ENCODE data around the gene MYO9A.
"Not testable (repeated sequence)": the region's sequence is repeated elsewhere in the genome, so short reads cannot be mapped to it uniquely, and the experiment has no call there.

MYO9A gene

DNA sequence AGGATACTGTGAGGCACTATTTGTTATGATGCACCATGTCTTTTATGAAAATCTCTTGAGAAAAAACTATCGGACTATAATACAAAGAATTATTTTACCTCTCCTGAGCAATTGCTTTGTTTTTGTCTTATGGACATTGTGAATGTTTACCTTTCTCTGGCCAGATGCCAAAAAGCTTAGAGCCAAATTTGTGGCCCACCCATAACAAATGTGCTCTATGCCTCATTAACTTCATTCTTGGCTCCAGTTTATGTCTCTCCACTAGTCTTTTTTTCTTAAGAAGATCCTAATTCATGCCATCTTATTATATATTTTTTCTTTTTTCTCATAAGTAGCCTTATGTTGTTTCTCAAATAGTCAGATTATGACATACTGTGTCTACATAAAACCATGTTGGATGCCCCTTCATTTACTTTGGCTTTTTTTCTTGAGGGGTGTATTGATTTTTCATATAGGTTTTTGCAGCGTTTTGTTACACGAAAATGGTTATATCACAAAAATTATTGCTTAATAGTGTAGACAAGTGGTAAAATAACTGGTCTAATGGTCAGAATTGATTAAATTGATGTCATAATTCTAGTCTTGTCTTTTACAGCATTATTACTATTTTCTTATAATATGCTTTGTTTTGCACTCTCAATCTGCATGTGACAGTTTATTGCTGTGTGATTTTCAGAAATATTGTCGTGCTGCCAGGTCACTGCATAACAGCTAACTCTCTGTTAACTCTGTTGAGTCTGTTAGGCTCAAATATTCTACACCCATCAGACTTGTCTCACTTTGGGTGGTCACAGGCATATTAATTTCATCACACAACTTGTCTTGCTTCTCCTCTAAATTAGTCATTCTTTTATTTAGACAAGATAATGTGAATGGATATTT is 18.5 kb upstream of the MYO9A start:
- DNase-seq: no peak

DNA sequence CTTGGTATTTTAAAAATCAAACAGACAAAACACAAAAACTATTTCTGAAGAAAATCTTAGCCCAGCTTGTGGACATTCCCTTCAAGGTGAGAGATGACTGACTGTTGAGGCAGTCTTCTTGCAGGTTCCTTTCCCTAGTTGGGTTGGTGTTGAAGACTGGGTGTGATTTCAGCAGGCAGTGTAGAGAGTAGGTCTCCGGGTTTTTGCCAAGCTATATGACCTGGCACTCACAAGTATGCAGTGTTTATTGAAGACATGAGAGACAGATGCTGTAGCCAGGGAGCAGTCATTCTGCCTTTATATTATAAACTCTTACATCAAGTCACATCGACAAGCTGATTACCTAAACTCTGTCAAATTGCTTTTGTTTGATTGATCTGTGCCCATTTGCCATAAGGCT is 17.8 kb upstream of the MYO9A start:
- no peak for DNase-seq

DNA sequence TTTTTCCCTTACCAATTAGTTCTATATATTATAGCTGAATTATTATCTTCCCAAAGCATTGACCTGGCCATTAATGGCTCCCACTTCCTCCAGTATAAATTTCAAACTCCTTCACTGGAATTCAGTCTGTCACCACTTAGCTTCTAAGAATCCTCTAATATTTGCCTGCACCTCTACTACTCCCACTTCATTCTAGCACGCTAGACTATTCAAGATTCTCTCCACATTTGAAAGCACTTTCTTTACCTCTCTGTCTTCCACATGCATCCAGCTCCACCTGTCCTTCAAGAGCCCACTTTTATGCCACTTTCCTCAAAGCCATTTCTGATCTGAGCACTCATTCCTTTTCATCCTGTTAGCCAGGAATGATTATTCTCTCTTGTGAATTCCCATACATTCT is 15.3 kb upstream of the MYO9A start:
- no peak for DNase-seq

DNA sequence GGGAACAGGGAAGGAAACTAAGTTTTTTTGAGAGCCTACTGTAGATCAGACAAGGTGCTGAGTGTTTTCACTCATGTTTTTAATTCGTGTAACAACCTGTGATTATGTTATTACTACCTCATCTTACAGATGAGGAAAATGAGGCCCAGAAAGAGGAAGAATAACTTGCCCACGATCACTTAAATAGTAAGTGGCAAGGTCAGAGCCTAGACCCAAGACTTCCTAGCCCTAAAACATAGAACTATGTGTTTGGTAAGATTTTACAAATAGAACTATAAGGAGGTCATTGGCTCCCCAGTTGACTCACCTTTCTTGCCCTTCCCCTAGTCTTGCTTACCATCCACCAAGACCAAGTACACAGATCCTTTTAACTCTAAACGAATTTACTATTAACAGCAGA is 14.0 kb upstream of the MYO9A start:
- no peak for DNase-seq

DNA sequence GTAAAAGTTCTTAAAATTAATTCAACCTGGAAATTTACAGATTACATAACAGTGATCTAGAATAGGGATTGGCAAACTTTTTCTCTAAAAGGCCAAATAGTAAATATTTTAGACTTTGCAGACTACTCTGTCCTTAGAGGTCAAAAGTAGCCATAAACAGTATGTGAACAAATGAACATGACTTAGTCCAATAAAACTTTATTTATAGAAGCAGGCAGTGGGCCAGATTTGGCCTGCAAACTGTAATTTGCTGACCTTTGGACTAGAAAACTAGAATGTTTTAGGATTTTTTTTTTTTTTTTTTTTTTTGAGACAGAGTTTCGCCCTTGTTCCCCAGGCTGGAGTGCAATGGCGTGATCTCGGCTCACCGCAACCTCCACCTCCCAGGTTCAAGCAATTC is 12.3 kb upstream of the MYO9A start:
- DNase-seq: no peak

DNA sequence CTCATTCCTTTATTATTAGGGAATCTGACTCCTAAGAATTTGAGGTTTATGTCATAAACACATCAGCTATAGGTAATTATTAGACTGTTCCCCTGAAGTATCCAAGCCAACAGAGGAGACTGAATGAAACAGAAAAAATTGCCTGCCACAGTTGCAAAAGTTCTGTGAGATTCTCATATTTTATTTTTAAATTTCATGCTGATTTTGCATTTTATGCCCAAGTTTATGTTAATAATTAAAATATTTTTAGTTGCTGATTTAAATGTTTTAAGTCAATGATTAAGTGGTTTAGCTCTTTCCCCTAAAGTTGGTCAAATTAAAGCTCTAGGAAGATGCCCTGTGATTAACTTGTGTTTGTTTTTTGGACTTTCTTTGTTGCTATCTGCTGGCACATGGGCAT is 10.4 kb upstream of the MYO9A start:
- DNase-seq: no peak

DNA sequence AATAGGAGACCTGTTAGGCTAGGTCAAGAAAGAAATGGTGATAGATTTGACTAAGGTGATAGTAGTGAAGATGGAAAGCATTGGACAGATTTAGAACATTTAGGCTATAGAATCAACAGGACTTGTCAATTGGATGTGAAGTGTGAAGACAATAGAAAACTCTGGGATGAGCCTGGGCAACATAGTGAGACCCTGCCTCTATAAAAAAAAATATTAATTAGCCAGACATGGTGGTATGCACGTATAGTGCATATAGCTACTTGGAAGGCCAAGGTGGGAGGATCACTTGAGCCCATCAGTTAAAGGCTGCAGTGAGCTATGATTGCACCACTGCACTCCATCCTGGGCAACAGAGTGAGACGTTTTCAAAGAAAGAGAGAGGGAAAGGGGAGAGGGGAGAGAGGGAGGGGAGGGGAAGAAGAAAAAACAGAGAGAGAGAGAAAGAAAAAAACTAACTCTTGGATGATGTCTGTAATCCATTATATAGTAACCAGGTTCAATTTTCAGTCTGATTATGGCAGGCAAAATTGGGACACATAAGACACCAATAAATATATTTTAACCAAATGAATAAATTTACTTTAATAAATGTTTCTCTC is 9.9 kb upstream of the MYO9A start:
- DNase-seq: no peak

DNA sequence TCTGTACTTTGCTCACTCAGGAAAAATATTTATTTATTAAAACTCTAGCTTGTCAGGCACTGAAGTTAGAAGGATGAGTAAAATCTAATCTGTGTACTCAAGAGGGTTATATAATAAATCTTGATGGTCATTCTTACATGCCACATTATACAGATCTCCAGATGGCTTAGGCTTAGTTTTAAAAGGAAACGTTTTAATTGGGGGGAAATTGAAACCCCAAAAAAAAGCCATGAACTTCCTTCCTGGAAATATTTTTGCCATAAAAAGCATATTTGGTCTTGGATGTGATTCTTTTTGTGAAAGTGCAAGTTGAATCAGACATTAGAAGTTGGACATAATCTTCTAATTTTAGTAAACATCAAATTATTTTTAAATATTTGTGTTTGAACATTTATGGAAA is 6.3 kb upstream of the MYO9A start:
- DNase-seq: no peak

DNA sequence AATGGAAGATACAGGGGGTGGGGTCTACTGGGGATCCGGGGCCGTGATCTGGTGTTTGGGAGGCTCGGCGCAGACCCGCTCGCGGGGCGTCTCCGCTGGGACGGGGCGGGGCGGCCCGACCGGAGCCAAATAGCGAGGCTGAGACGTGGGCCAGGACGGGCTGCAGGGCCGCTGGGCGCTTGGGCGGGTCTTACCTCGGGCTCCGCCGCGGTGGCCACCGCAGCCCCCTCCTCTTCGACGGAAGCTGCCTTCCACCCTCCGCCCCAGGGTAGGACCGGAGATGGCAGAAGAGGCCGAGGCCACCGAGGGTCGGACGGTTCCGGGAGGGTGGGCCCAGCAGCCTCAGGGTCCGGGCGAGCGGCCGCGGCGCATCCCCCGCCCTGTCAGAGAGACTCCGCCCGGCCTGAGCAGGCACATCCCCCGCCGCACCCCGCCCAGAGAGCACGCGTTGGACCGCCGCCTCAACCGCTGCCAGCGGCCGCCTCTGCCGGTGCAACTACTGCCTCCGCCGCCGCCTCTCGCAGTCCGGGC is 399 bp downstream of the MYO9A start:
- peak; percentile 71 to 90 for DNase-seq

DNA sequence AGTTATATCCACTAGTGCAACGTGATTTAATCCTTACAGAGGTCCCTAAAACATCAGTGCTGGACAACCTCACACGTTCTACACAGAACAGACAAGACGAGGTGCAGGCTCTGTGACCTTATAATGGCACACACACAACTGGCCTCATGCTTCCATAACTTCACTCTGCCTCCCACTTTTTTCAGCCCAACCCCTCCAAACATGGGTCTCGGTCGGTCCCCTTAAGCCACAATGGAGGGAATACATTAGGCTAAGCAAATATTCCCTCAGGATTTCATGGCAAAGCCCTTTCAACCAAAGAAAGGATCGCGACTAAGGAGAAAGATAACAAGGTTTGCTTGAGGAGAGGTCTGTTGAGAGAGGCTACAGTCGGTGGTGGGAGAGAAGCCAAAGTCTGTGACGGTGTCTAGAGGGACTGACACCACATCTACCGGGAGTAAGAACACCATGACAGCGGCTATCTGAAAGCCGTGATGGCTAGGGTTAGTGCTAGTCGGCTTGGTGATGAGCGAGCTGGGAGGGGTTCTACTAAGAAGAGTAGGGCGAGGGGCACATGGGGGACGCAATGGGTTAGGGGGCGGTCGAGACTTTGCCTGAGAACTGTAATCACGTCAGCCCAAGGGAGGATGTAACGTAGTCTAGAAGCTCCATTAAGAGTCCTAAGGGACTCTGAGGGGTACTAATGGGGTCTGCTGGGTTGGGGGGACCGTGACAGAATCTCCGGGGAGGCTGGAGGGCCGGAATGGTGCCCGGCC is 1.0 kb downstream of the MYO9A start:
- peak in 1 of 2 experiments; percentile 63 for DNase-seq

DNA sequence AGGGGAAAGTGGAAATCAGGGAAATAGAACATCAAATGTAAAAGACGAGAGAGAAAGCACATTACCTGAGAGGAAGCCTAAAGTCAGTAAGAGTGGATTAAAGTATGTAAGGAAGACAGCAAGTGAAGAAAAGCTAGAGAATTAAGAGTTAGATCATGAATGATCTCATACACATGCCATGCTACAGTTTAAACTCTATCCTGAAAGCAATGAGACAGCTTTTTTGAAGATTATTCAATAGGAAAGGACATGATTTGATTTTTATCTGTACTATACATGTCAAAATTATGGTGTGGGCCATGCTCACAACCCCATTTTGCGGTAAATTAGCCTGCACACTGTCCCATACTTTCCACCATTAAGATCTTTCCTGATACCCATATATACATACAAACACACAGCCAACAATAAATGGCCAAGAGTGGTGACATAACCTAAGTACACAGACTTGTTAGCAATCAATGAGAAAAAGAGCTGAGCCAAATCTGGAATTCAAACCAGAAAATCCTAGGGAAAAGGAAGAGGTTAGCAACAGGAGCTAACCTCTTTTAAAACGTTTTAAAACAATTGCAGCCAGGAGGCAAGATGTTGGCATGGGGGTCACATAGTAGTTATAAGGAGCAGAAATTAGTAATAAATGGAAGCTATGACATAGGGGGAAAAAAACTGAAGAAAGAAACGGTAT is 4.5 kb downstream of the MYO9A start:
- no peak for DNase-seq

DNA sequence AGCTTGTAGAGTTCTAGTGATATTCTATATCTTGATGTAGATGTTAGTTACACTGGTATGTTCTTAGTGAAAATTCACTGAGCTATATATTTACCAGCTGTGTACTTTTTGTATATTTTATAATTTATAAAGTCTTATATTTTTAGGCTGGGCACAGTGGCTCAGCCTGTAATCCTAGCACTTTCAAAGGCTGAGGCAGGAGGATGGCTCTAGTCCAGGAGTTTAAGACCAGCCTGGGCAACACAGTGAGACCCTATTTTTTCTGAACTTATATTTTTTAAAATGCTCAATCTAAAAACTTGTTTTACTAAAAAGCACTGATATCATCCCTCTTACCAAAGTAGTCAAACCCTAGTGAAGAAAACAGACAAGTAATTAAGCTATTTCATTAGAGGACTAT is 5.1 kb downstream of the MYO9A start:
- DNase-seq: no peak

DNA sequence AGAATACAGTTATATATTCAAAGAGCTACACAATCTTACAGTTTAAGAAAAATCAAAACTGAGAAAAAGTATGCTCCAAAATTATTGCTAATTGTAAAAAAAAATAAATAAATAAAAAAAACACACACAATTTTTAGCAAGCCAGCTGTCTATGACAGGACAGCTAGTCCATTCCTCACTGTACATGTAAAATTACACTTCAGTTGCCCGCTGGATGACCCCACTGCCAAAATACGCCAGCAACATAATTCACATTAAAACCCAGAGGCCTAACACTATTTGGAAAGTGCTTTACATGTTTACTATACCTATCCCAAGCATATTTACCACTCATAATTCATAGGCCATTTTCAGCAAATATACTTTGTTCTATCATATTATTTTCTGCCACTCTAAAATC is 5.8 kb downstream of the MYO9A start:
- DNase-seq: no peak

DNA sequence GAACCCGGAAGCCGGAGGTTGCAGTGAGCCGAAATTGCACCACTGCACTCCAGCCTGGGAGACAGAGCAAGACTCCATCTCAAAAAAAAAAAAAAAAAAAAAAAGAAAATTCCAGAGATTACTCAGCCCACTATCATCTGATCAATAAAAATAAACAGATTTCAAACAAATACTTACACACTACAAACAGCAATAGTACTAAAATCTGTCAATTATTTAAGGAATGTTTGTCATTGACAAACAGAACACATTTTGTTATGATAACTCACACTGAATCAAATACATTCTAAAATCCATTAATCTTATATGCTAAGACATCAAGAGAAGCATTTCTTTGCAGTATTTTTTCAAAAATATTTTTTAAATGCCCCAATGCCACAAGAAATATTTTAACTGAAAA is 7.6 kb downstream of the MYO9A start:
- no peak for DNase-seq

DNA sequence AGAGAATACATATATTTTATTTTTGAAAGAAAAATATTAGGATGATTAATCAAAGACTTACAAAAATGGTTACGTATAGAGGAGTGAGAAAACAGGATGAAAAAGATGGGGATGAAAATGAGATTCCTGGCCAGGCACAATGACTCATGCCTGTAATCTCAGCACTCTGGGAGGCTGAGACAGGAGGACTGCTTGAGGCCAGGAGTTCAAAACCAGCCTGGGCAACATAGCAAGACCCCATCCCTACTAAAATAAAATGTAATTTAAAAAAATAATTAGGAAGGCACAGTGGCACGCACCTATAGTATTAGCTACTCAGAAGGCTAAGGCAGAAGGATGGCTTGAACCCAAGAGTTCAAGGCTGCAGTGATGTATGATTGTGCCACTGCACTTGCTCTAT is 11.9 kb downstream of the MYO9A start:
- DNase-seq: no peak

DNA sequence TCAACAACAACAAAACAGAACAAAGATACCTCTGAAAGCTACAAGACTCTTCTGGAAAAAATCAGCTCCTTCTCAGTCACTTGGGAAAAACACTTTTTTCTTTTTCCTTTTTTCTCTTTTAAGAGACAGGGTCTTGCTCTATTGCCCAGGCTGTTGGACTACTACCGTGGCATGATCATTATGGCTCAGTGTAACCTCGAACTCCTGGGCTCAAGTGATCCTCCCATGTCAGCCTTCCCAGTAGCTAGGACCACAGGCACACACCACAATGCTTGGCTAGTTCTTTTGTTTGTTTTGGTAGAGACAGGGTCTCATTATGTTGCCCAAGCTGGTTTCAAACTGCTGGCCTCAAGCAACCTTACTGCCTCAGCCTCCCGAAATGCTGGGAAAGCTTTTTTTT is 12.8 kb downstream of the MYO9A start:
- no peak for DNase-seq

DNA sequence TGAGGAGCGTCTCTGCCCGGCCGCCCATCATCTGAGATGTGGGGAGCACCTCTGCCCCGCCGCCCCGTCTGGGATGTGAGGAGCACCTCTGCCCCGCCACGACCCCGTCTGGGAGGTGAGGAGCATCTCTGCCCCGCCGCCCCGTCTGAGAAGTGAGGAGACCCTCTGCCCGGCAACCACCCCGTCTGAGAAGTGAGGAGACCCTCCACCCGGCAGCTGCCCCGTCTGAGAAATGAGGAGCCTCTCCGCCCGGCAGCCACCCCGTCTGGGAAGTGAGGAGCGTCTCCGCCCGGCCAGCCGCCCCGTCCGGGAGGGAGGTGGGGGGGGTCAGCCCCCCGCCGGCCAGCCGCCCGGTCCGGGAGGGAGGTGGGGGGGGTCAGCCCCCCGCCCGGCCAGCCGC is 17.4 kb downstream of the MYO9A start:
- DNase-seq: not testable (repeated sequence)

DNA sequence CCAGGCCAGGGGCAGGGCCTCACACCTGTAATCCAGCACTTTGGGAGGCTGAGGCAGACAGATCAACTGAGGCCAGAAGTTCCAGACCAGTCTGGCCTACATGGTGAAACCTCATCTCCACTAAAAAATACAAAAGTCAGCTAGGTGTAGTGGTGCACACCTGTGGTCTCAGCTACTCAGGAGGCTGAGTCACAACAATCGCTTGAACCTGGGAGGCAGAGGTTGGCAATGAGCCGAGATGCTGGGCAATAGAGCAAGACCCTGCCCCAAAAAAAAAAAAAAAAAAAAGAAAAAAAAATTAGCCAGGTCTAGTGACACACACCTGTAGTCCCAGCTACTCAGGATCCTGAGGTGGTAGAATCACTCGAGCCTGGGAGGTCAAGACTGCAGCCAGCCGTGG is 18.8 kb downstream of the MYO9A start:
- DNase-seq: no peak

DNA sequence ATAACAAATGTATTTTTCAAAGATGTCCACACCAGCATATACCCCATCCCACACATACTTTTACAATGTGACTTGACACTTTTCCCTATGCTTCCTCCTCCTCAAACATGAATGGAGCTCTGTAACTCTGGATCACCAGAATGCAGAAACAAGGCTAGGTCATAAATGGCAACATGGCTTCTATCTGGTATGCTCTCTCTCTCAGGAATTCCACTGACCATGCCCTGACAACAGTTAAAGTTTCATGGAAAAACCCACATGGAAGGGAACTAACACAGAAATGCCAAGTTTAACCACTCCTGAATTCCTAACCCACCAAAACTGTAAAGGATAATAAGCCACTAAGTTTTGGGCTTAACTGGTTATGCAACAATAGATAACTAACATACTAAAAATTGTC is 19.9 kb downstream of the MYO9A start:
- DNase-seq: no peak

DNA sequence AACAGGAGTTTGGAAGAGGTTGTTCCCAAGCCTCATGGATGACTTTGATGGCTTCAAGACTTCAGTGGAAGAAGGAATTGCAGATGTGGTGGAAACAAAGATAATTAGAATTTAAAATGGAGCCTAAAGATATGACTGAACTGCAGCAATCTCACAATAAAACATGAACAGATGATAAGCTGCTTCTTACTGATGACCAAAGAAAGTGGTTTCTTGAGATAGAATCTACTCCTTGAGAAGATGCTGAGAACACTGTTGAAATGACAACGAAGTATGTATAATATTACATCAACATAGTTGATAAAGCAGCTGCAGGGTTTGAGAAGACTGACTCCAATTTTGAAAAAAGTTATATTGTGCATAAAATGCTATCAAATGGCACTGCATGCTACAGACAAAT is 21.2 kb downstream of the MYO9A start:
- DNase-seq: no peak

DNA sequence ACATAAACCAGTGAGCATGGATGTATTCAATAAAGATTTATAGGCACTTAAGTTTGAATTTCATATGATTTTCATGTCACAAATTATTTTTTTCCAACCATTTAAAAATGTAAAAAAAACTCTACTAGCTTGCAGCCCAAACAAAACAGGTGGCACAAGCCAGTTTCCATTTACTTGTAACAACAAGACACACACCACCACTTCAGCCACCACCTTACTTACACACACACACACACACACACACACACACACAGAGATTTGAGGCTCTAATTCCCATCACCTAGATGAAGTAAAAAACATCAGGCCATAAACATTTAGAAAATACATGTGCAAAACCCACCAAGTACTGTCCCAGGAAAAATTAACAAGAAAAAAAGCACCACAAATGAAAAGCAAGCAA is 25.3 kb downstream of the MYO9A start:
- DNase-seq: no peak

DNA sequence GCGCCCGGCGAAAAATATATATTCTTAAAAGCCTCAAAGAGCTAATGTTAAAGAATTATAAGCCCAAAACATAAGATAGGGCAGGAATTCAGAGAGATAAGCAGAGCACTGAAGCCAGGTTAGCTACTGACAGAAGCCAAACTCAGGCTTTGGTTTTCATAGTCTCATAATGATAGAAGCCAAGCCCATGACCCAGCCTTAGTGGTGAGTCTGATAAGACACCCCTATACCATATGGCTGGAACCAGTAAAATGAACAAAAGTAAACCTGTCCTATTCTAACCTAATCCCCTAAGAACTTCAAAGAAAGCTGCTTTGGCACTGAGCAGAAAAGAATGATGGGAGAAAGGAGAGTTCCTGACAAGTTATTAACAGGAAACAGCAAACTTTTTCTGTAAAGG is 25.9 kb downstream of the MYO9A start:
- no peak for DNase-seq
